ENCODE measurements around the gene PNPLA8.

The PNPLA8 gene

GRCh38 chr7:108448584-108449505 is 77.1 kb downstream of the PNPLA8 start:
- no peaks in the 10 kb centered on the region for H3K27me3 ChIP-seq (ENCODE audit: insufficient read depth, low read length, poor library complexity, severe bottlenecking)
- H3K36me3 ChIP-seq (ENCODE audit: insufficient read depth, low read length), result no peaks in the 10 kb centered on the region
- no peak overlapping the region for H3K4me3 ChIP-seq (ENCODE audit: low read length, poor library complexity, severe bottlenecking)
- H3K9me3 ChIP-seq (ENCODE audit: insufficient read depth, low read depth, low read length), result no peaks in the 10 kb centered on the region
- no peak overlapping the region for H2AFZ ChIP-seq (ENCODE audit: low read length)
- no peak overlapping the region for H3K9ac ChIP-seq (ENCODE audit: low read depth, low read length, poor library complexity, severe bottlenecking)
- H3K4me1 ChIP-seq (ENCODE audit: insufficient read depth, low read length, poor library complexity, severe bottlenecking), result no peaks in the 10 kb centered on the region
- H3K9me2 ChIP-seq (replicated peaks; ENCODE audit: low read depth, low read length), result no peaks in the 10 kb centered on the region
- no peak for TF ChIP-seq CTCF (conservative IDR thresholded peaks at IDR 0.05; ENCODE audit: low read length)
- no peak for TF ChIP-seq EZH2phosphoT487 (IDR thresholded peaks at IDR 0.05; ENCODE audit: borderline replicate concordance)
- no peaks in the 10 kb centered on the region for H3F3A ChIP-seq (ENCODE audit: low read depth)
- no peaks in the 10 kb centered on the region for H4K20me1 ChIP-seq (ENCODE audit: insufficient read depth, low read length, poor library complexity, severe bottlenecking)
- H3K4me2 ChIP-seq (ENCODE audit: low read depth, low read length, poor library complexity, severe bottlenecking), result no peak overlapping the region
- H3K79me2 ChIP-seq (ENCODE audit: insufficient read depth, low read length), result no peaks in the 10 kb centered on the region

GRCh38 chr7:108442039-108442568 is 83.8 kb downstream of the PNPLA8 start:
- Histone ChIP-seq H3K4me2 (ENCODE audit: low read depth, low read length, poor library complexity, severe bottlenecking) (no peak overlapping the region), H3K79me2 (ENCODE audit: insufficient read depth, low read length) (no peaks in the 10 kb centered on the region), H3K4me1 (ENCODE audit: insufficient read depth, low read length, poor library complexity, severe bottlenecking) (no peaks in the 10 kb centered on the region), H4K20me1 (ENCODE audit: insufficient read depth, low read length, poor library complexity, severe bottlenecking) (no peaks in the 10 kb centered on the region), H2AFZ (ENCODE audit: low read length) (no peak overlapping the region), H3K36me3 (ENCODE audit: insufficient read depth, low read length) (no peaks in the 10 kb centered on the region), H3K9me3 (ENCODE audit: insufficient read depth, low read depth, low read length) (no peaks in the 10 kb centered on the region), H3K27me3 (ENCODE audit: insufficient read depth, low read length, poor library complexity, severe bottlenecking) (no peaks in the 10 kb centered on the region), H3K9me2 (replicated peaks; ENCODE audit: low read depth, low read length) (no peaks in the 10 kb centered on the region), H3K9ac (ENCODE audit: low read depth, low read length, poor library complexity, severe bottlenecking) (no peak overlapping the region), H3K4me3 (ENCODE audit: low read length, poor library complexity, severe bottlenecking) (no peak overlapping the region), H3F3A (ENCODE audit: low read depth) (no peaks in the 10 kb centered on the region)
- TF ChIP-seq EZH2phosphoT487 (IDR thresholded peaks at IDR 0.05; ENCODE audit: borderline replicate concordance), result no peak
- TF ChIP-seq CTCF (conservative IDR thresholded peaks at IDR 0.05; ENCODE audit: low read length), result no peak

GRCh38 chr7:108441392-108441955 is 84.5 kb downstream of the PNPLA8 start:
- no peaks in the 10 kb centered on the region for H3F3A ChIP-seq (ENCODE audit: low read depth)
- H3K36me3 ChIP-seq (ENCODE audit: insufficient read depth, low read length), result no peaks in the 10 kb centered on the region
- H3K4me2 ChIP-seq (ENCODE audit: low read depth, low read length, poor library complexity, severe bottlenecking), result no peak overlapping the region
- H3K27me3 ChIP-seq (ENCODE audit: insufficient read depth, low read length, poor library complexity, severe bottlenecking), result no peaks in the 10 kb centered on the region
- H3K4me1 ChIP-seq (ENCODE audit: insufficient read depth, low read length, poor library complexity, severe bottlenecking), result no peaks in the 10 kb centered on the region
- no peaks in the 10 kb centered on the region for H3K9me3 ChIP-seq (ENCODE audit: insufficient read depth, low read depth, low read length)
- H3K79me2 ChIP-seq (ENCODE audit: insufficient read depth, low read length), result no peaks in the 10 kb centered on the region
- no peak overlapping the region for H3K4me3 ChIP-seq (ENCODE audit: low read length, poor library complexity, severe bottlenecking)
- no peak overlapping the region for H3K9ac ChIP-seq (ENCODE audit: low read depth, low read length, poor library complexity, severe bottlenecking)
- H4K20me1 ChIP-seq (ENCODE audit: insufficient read depth, low read length, poor library complexity, severe bottlenecking), result no peaks in the 10 kb centered on the region
- no peaks in the 10 kb centered on the region for H3K9me2 ChIP-seq (replicated peaks; ENCODE audit: low read depth, low read length)
- no peak overlapping the region for H2AFZ ChIP-seq (ENCODE audit: low read length)
- TF ChIP-seq CTCF (conservative IDR thresholded peaks at IDR 0.05; ENCODE audit: low read length) (no peak), EZH2phosphoT487 (IDR thresholded peaks at IDR 0.05; ENCODE audit: borderline replicate concordance) (no peak)

Data from Loucy (cell line).